Panc1 (cell line): Measurements from ENCODE around the gene EIPR1.

Experiments
- CTCF ChIP-seq: fragments of 450-650 bp; IDR thresholded peaks from 2 replicates; pipeline ENCODE4 v1.5.1; 2017; ENCODE audit warnings: mild to moderate bottlenecking
- POLR2AphosphoS5 ChIP-seq: IDR thresholded peaks from 2 replicates; pipeline ENCODE4 v1.6.1; 2012; ENCODE audit warnings: mild to moderate bottlenecking, low read depth, low read length, moderate library complexity
- SIN3A ChIP-seq: IDR thresholded peaks from 2 replicates; pipeline ENCODE4 v1.6.1; 2012; ENCODE audit warnings: low read depth, mild to moderate bottlenecking, low read length, moderate library complexity, borderline replicate concordance; ENCODE audit not compliant: insufficient read depth

- TF ChIP-seq CTCF (no peak), POLR2AphosphoS5 (no peak), SIN3A (no peak)
Observed at GRCh38 chr2:3322311-3322970, 55.2 kb downstream of the EIPR1 start.
